Measurements from ENCODE around the gene SCOC. TPM values are rescaled to one million over a fixed set of nuclear protein-coding genes. Genes with fewer than 3 reads are reported as not detected.

Gene SCOC
- polyA plus RNA-seq, 1 donor from 2014 or later = 320 TPM

DNA sequence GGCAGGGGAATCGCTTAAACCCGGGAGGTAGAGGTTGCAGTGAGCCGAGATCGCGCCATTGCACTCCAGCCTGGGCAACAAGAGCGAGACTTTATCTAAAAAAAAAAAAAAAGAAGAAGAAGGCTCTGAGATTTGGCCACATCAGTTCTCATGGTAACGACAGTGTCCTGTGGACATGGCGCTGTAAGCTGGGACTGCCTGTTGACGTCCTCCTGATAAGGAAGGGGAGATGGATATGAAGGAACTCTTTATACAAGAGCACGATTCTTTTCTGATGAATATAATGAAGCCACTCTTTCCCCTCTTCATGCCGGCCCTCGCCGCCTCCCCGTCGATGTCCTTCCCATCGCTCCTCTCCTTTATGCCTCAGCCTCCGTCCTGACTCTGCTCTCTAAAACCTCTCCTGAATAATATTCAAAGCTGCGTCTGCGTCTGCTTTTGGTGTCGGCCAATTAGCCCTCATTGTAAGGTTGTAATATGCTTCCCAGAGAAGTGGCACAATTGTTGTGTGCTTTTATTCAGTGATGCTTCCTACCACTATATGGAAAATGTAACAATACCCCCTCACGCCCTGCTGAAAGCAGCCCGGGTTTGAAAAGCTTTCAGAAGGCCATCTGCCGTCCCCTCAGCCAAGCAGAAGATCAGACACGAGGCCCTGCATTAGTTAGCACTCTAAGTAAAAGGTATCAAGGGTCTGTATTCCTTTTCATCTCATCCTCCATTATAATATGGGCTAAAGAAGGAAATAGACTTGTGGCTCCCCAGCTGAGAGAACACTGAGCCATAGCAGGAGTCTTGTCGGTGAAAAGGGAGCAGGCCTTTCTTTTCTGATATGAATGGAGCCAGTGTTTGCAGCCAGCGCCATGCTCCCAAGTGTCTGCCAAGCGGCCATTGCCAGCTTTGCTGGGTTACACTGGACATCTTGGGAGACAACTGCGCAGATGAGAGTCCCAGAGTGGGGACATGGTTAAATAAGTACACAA, 22.1 kb upstream of the SCOC start:
- no peak overlapping the region for H3K27ac ChIP-seq (ENCODE audit: low read length)
- H3K9ac ChIP-seq (ENCODE audit: low read length) = no peak overlapping the region
- H4K20me1 ChIP-seq (ENCODE audit: insufficient read depth) = no peaks in the 10 kb centered on the region
- H3F3A ChIP-seq (ENCODE audit: insufficient read depth, low read length, poor library complexity, severe bottlenecking) = no peaks in the 10 kb centered on the region
- no peak overlapping the region for H2AFZ ChIP-seq (ENCODE audit: low read depth, low read length)
- TF ChIP-seq EZH2 (IDR thresholded peaks at IDR 0.05; ENCODE audit: borderline replicate concordance, insufficient read depth, low read length, poor library complexity, severe bottlenecking) (no peak), TAF1 (IDR thresholded peaks at IDR 0.05; ENCODE audit: low read depth) (no peak), POLR2AphosphoS5 (IDR thresholded peaks at IDR 0.05) (no peak), EP300 (conservative IDR thresholded peaks at IDR 0.05; ENCODE audit: poor library complexity, severe bottlenecking) (no peak)
- TF ChIP-seq, protein P1, sequence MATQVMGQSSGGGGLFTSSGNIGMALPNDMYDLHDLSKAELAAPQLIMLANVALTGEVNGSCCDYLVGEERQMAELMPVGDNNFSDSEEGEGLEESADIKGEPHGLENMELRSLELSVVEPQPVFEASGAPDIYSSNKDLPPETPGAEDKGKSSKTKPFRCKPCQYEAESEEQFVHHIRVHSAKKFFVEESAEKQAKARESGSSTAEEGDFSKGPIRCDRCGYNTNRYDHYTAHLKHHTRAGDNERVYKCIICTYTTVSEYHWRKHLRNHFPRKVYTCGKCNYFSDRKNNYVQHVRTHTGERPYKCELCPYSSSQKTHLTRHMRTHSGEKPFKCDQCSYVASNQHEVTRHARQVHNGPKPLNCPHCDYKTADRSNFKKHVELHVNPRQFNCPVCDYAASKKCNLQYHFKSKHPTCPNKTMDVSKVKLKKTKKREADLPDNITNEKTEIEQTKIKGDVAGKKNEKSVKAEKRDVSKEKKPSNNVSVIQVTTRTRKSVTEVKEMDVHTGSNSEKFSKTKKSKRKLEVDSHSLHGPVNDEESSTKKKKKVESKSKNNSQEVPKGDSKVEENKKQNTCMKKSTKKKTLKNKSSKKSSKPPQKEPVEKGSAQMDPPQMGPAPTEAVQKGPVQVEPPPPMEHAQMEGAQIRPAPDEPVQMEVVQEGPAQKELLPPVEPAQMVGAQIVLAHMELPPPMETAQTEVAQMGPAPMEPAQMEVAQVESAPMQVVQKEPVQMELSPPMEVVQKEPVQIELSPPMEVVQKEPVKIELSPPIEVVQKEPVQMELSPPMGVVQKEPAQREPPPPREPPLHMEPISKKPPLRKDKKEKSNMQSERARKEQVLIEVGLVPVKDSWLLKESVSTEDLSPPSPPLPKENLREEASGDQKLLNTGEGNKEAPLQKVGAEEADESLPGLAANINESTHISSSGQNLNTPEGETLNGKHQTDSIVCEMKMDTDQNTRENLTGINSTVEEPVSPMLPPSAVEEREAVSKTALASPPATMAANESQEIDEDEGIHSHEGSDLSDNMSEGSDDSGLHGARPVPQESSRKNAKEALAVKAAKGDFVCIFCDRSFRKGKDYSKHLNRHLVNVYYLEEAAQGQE (IDR thresholded peaks at IDR 0.05; ENCODE audit: borderline replicate concordance) = no peak
- TF ChIP-seq, protein P2, sequence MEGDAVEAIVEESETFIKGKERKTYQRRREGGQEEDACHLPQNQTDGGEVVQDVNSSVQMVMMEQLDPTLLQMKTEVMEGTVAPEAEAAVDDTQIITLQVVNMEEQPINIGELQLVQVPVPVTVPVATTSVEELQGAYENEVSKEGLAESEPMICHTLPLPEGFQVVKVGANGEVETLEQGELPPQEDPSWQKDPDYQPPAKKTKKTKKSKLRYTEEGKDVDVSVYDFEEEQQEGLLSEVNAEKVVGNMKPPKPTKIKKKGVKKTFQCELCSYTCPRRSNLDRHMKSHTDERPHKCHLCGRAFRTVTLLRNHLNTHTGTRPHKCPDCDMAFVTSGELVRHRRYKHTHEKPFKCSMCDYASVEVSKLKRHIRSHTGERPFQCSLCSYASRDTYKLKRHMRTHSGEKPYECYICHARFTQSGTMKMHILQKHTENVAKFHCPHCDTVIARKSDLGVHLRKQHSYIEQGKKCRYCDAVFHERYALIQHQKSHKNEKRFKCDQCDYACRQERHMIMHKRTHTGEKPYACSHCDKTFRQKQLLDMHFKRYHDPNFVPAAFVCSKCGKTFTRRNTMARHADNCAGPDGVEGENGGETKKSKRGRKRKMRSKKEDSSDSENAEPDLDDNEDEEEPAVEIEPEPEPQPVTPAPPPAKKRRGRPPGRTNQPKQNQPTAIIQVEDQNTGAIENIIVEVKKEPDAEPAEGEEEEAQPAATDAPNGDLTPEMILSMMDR (IDR thresholded peaks at IDR 0.05; ENCODE audit: poor library complexity, severe bottlenecking) = no peak
- no peak overlapping the region for H3K4me3 ChIP-seq (ENCODE audit: low read length)
- H3K36me3 ChIP-seq (ENCODE audit: insufficient read depth, low read length) = no peaks in the 10 kb centered on the region
- H3K4me2 ChIP-seq (ENCODE audit: low read length) = no peak overlapping the region
- no peaks in the 10 kb centered on the region for H3K9me3 ChIP-seq (ENCODE audit: low read length)
- H3K79me2 ChIP-seq (replicated peaks; ENCODE audit: insufficient read depth, low read length) = no peaks in the 10 kb centered on the region
- H3K9me2 ChIP-seq (ENCODE audit: insufficient read depth, low read length) = no peaks in the 10 kb centered on the region
- no peaks in the 10 kb centered on the region for H3K27me3 ChIP-seq (ENCODE audit: insufficient read depth, low read depth, low read length)

DNA sequence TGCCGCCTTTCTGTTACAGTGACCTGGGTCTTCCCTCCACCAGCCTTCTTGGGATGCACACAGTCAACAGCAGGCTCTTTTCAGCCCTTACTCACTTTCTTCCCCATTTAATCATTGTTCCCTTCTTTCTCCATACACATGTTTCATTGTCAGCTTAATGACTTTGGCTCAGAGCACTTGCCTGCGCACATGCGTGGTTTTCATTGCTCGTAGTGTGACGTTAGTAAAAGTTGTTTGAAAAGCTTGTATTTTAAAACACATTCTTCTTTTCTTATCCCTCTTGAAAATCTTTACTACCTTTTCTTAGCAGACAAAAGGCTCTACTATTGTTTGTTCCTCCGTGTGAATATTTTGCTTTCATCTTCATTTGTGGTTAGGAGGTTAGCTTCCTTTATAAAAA, 19.7 kb upstream of the SCOC start:
- no peak overlapping the region for H3K4me2 ChIP-seq (ENCODE audit: low read length)
- no peak overlapping the region for H3K27ac ChIP-seq (ENCODE audit: low read length)
- H2AFZ ChIP-seq (ENCODE audit: low read depth, low read length) = no peak overlapping the region
- no peak overlapping the region for H3K4me3 ChIP-seq (ENCODE audit: low read length)
- no peaks in the 10 kb centered on the region for H3K27me3 ChIP-seq (ENCODE audit: insufficient read depth, low read depth, low read length)
- no peak overlapping the region for H3K9ac ChIP-seq (ENCODE audit: low read length)
- no peaks in the 10 kb centered on the region for H3K9me3 ChIP-seq (ENCODE audit: low read length)
- TF ChIP-seq EP300 (conservative IDR thresholded peaks at IDR 0.05; ENCODE audit: poor library complexity, severe bottlenecking) (no peak), EZH2 (IDR thresholded peaks at IDR 0.05; ENCODE audit: borderline replicate concordance, insufficient read depth, low read length, poor library complexity, severe bottlenecking) (no peak), TAF1 (IDR thresholded peaks at IDR 0.05; ENCODE audit: low read depth) (no peak), MXI1 (conservative IDR thresholded peaks at IDR 0.05; ENCODE audit: poor library complexity, severe bottlenecking) (no peak), RAD21 (conservative IDR thresholded peaks at IDR 0.05) (no peak), POLR2AphosphoS5 (IDR thresholded peaks at IDR 0.05) (no peak), SMC3 (conservative IDR thresholded peaks at IDR 0.05; ENCODE audit: poor library complexity) (no peak)
- TF ChIP-seq, protein P1 (IDR thresholded peaks at IDR 0.05; ENCODE audit: borderline replicate concordance) = no peak
- TF ChIP-seq, protein P2 (IDR thresholded peaks at IDR 0.05; ENCODE audit: poor library complexity, severe bottlenecking) = no peak
- H3K79me2 ChIP-seq (replicated peaks; ENCODE audit: insufficient read depth, low read length) = no peaks in the 10 kb centered on the region
- H4K20me1 ChIP-seq (ENCODE audit: insufficient read depth) = no peaks in the 10 kb centered on the region
- no peaks in the 10 kb centered on the region for H3K36me3 ChIP-seq (ENCODE audit: insufficient read depth, low read length)
- H3K9me2 ChIP-seq (ENCODE audit: insufficient read depth, low read length) = no peaks in the 10 kb centered on the region
- H3F3A ChIP-seq (ENCODE audit: insufficient read depth, low read length, poor library complexity, severe bottlenecking) = no peaks in the 10 kb centered on the region
